ENCODE measurements around the gene SNRNP40. TPM values are rescaled to one million over a fixed set of nuclear protein-coding genes. Genes with fewer than 3 reads are reported as not detected.

SNRNP40 gene
- 11.8 TPM for total RNA-seq

- no peaks in the 10 kb centered on the region for H3K27me3 ChIP-seq
- H3K36me3 ChIP-seq = peaks cover 16 to 17% of the 10 kb centered on the region in 2 donors
- intact Hi-C loops (cut with DNase I) = loop anchor here (1.0 to 10.0 kb wide), 4 partner anchors 76 to 232 kb away; partner anchors contain the start of genes FABP3 and PUM1
- peak within 1 kb of the TSS; percentile 89 to 90 for H3K27ac ChIP-seq
- peak within 1 kb of the TSS; percentile 84 to 93 for H3K4me3 ChIP-seq
- TF ChIP-seq CTCF (IDR thresholded peaks at IDR 0.05) = peak in 1 of 3 experiments; percentile 23
- peaks cover 4 to 29% of the 10 kb centered on the region in 2 donors for H3K4me1 ChIP-seq
- H3K9me3 ChIP-seq = no peaks in the 10 kb centered on the region
- DNase-seq (ENCODE audit: low spot score in 2 of 2) = peak; percentile 97 to 98
These were observed at the start of gene SNRNP40, which contains the start of gene ZCCHC17 for GRCh38 chr1:31296486-31297276. Gene SNRNP40, minus strand, starts transcription at chr1:31296788. Its CDS starts 37 bp downstream, at chr1:31296751. Gene ZCCHC17, plus strand, starts transcription at chr1:31297032. Its CDS starts 13,067 bp downstream, at chr1:31310099.

- no peak overlapping the region for H3K27ac ChIP-seq
- H3K4me1 ChIP-seq = no peaks in the 10 kb centered on the region
- TF ChIP-seq CTCF (IDR thresholded peaks at IDR 0.05) = no peak
- peaks cover 21 to 38% of the 10 kb centered on the region in 2 donors for H3K36me3 ChIP-seq
- H3K27me3 ChIP-seq = no peaks in the 10 kb centered on the region
- DNase-seq (ENCODE audit: low spot score in 2 of 2) = no peak
- no peak overlapping the region for H3K4me3 ChIP-seq
- intact Hi-C loops (cut with DNase I) = no loop called here
- H3K9me3 ChIP-seq = no peaks in the 10 kb centered on the region
These were observed 49.0 kb upstream of the SNRNP40 start for GRCh38 chr1:31345635-31346034.

GRCh38 chr1:31344503-31344902 is 47.9 kb upstream of the SNRNP40 start:
- no peak for TF ChIP-seq CTCF (IDR thresholded peaks at IDR 0.05)
- no peak for DNase-seq (ENCODE audit: low spot score in 2 of 2)
- Histone ChIP-seq H3K27ac (no peak overlapping the region), H3K36me3 (peaks cover 27 to 29% of the 10 kb centered on the region in 2 donors), H3K27me3 (no peaks in the 10 kb centered on the region), H3K4me3 (no peak overlapping the region), H3K9me3 (no peaks in the 10 kb centered on the region), H3K4me1 (no peaks in the 10 kb centered on the region)
- intact Hi-C loops (cut with DNase I) = no loop called here

GRCh38 chr1:31336687-31337467 is 40.3 kb upstream of the SNRNP40 start:
- Histone ChIP-seq H3K27me3 (no peaks in the 10 kb centered on the region), H3K9me3 (no peaks in the 10 kb centered on the region), H3K4me3 (no peak overlapping the region), H3K36me3 (peaks cover 12 to 15% of the 10 kb centered on the region in 2 donors), H3K27ac (no peak overlapping the region), H3K4me1 (no peaks in the 10 kb centered on the region)
- DNase-seq (ENCODE audit: low spot score in 2 of 2) = no peak
- intact Hi-C loops (cut with DNase I) = no loop called here
- no peak for TF ChIP-seq CTCF (IDR thresholded peaks at IDR 0.05)

GRCh38 chr1:31335007-31335406 is 38.4 kb upstream of the SNRNP40 start:
- Histone ChIP-seq H3K4me3 (no peak overlapping the region), H3K4me1 (no peaks in the 10 kb centered on the region), H3K9me3 (no peaks in the 10 kb centered on the region), H3K36me3 (peaks cover 15% of the 10 kb centered on the region in 2 donors), H3K27ac (no peak overlapping the region), H3K27me3 (no peaks in the 10 kb centered on the region)
- peak in 2 of 3 experiments; percentile 22 to 39 for TF ChIP-seq CTCF (IDR thresholded peaks at IDR 0.05)
- intact Hi-C loops (cut with DNase I) = no loop called here
- DNase-seq (ENCODE audit: low spot score in 2 of 2) = no peak

Data from ascending aorta (tissue), 2 donors.